Glomerular endothelial cell (primary cell): ENCODE results near the gene IFRD2. TPM values are rescaled to one million over a fixed set of nuclear protein-coding genes. Genes with fewer than 3 reads are reported as not detected.
"Not testable (repeated sequence)": the region's sequence is repeated elsewhere in the genome, so short reads cannot be mapped to it uniquely, and the experiment has no call there.

Experiments used
- DNase-seq: peaks from one replicate; pipeline ENCODE4 v3.0.0-alpha.2; 2011; ENCODE audit warnings: low read depth, low spot score; ENCODE audit errors: extremely low read depth
- total RNA-seq: library from RNA; depleted of rRNA; stranded (reverse); fragments of >200 nt; gene quantifications from 2 replicates; pipeline ENCODE4 v1.2.3, GENCODE V29; 2015

Gene IFRD2
- total RNA-seq, 1 donor from 2014 or later = 60.3 TPM

- DNase-seq = no peak
Measured at GRCh38 chr3:50256978-50257890, 35.0 kb downstream of the IFRD2 start.

- no peak for DNase-seq
Measured at GRCh38 chr3:50255251-50255615, 37.0 kb downstream of the IFRD2 start.

- DNase-seq = peak; percentile 82
Measured at GRCh38 chr3:50254577-50255250, 37.5 kb downstream of the IFRD2 start.

GRCh38 chr3:50251220-50251619 is 41.0 kb downstream of the IFRD2 start:
- no peak for DNase-seq

- DNase-seq = no peak
Measured at GRCh38 chr3:50250514-50250913, 41.7 kb downstream of the IFRD2 start.

- DNase-seq = no peak
Measured at GRCh38 chr3:50249457-50249856, 42.8 kb downstream of the IFRD2 start.

GRCh38 chr3:50248387-50248786 is 43.8 kb downstream of the IFRD2 start:
- no peak for DNase-seq

GRCh38 chr3:50246517-50246954 is 45.7 kb downstream of the IFRD2 start:
- DNase-seq = no peak

- DNase-seq = no peak
Measured at GRCh38 chr3:50245831-50246516, 46.3 kb downstream of the IFRD2 start.

- no peak for DNase-seq
Measured at GRCh38 chr3:50245251-50245745, 46.9 kb downstream of the IFRD2 start.

GRCh38 chr3:50244813-50245212 is 47.4 kb downstream of the IFRD2 start:
- not testable (repeated sequence) for DNase-seq

- DNase-seq = no peak
Measured at GRCh38 chr3:50243543-50243895, 48.7 kb downstream of the IFRD2 start.

- peak; percentile 79 for DNase-seq
Measured at GRCh38 chr3:50242851-50243542, 49.2 kb downstream of the IFRD2 start.

GRCh38 chr3:50242381-50242770 is 49.9 kb downstream of the IFRD2 start:
- no peak for DNase-seq

GRCh38 chr3:50241713-50242380 is 50.4 kb downstream of the IFRD2 start:
- no peak for DNase-seq

- no peak for DNase-seq
Measured at GRCh38 chr3:50241163-50241562, 51.1 kb downstream of the IFRD2 start.

- no peak for DNase-seq
Measured at GRCh38 chr3:50239649-50240048, 52.6 kb downstream of the IFRD2 start.

- DNase-seq = no peak
Measured at GRCh38 chr3:50238549-50239026, 53.6 kb downstream of the IFRD2 start.

GRCh38 chr3:50237754-50238548 is 54.3 kb downstream of the IFRD2 start:
- DNase-seq = no peak
